Calu3 (cell line): ENCODE measurements around the gene ZAR1L. TPM values are rescaled to one million over a fixed set of nuclear protein-coding genes. Genes with fewer than 3 reads are reported as not detected.

ENCODE experiments used
- BruUV-seq: library from RNA; stranded (reverse); fragments of 400-500 nt; replicated peaks from 2 replicates; lab custom pipeline; 2021; lab: Mats Ljungman, UMichigan
- CTCF ChIA-PET: fragments of 300-600 bp; sonication (Branson Sonifier 250); formaldehyde crosslinking; loops from one replicate; lab custom pipeline; 2022; ENCODE audit warnings: antibody characterized with exemption; lab: Charles Lee
- DNase-seq: peaks from one replicate; pipeline ENCODE4 v3.0.0; 2022
- H3K27ac Mint-ChIP-seq: one replicate; pipeline ENCODE4 v1.8.0; 2022; ENCODE audit warnings: mixed read lengths; ENCODE audit not compliant: unreplicated experiment
- H3K27me3 Mint-ChIP-seq: one replicate; pipeline ENCODE4 v1.8.0; 2022; ENCODE audit warnings: mixed read lengths; ENCODE audit not compliant: unreplicated experiment
- H3K36me3 Mint-ChIP-seq: one replicate; pipeline ENCODE4 v1.8.0; 2022; ENCODE audit warnings: mild to moderate bottlenecking, moderate library complexity, mixed read lengths; ENCODE audit not compliant: insufficient read depth, unreplicated experiment
- H3K4me1 Mint-ChIP-seq: one replicate; pipeline ENCODE4 v1.8.0; 2022; ENCODE audit warnings: mild to moderate bottlenecking, low read depth, mixed read lengths; ENCODE audit not compliant: unreplicated experiment
- H3K4me3 Mint-ChIP-seq: one replicate; pipeline ENCODE4 v1.8.0; 2022; ENCODE audit warnings: mild to moderate bottlenecking, low read depth, moderate library complexity, mixed read lengths; ENCODE audit not compliant: unreplicated experiment
- H3K9me3 Mint-ChIP-seq: one replicate; pipeline ENCODE4 v1.8.0; 2022; ENCODE audit warnings: low read depth, mixed read lengths; ENCODE audit not compliant: unreplicated experiment
- intact Hi-C: fragments of 100-400 bp; cut with micrococcal nuclease; formaldehyde crosslinking; loops from one replicate; pipeline ENCODE4 v1.10.0; 2022; ENCODE audit not compliant: unreplicated experiment
- total RNA-seq: library from RNA; stranded (reverse); gene quantifications from 2 replicates; pipeline ENCODE4 v1.2.3, GENCODE V29; 2022
- TF ChIP-seq, protein P1 (sequence below): fragments of 200-600 bp; IDR thresholded peaks from one replicate; pipeline ENCODE4 v1.8.0; 2022; ENCODE audit warnings: antibody characterized with exemption; ENCODE audit not compliant: unreplicated experiment

ZAR1L gene
- total RNA-seq, 1 experiment from 2014 or later: not detected

DNA sequence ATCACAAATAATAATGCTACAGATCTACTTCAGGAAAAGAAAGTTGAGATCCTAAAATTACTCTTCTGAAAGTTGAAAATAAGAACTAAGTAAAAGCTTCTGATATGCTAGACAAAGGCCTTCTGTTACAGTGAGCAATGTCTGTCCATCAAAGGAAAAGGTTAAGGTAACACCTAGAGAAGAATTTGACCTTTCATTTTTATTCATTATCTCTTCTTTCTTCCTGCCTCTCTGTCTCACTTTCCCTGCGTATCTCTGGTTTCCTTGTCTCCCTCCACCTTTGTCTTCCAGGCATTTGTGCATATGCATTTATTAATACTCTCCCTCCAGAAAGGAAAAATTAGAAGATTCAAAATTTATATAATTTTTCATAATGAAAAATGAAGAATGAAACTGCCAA is 49.0 kb downstream of the ZAR1L start:
- Mint-ChIP-seq H3K4me3 (no peak overlapping the region), H3K27ac (no peak overlapping the region), H3K9me3 (no peaks in the 10 kb centered on the region), H3K4me1 (no peaks in the 10 kb centered on the region), H3K36me3 (no peaks in the 10 kb centered on the region), H3K27me3 (no peaks in the 10 kb centered on the region)
- TF ChIP-seq, protein P1, sequence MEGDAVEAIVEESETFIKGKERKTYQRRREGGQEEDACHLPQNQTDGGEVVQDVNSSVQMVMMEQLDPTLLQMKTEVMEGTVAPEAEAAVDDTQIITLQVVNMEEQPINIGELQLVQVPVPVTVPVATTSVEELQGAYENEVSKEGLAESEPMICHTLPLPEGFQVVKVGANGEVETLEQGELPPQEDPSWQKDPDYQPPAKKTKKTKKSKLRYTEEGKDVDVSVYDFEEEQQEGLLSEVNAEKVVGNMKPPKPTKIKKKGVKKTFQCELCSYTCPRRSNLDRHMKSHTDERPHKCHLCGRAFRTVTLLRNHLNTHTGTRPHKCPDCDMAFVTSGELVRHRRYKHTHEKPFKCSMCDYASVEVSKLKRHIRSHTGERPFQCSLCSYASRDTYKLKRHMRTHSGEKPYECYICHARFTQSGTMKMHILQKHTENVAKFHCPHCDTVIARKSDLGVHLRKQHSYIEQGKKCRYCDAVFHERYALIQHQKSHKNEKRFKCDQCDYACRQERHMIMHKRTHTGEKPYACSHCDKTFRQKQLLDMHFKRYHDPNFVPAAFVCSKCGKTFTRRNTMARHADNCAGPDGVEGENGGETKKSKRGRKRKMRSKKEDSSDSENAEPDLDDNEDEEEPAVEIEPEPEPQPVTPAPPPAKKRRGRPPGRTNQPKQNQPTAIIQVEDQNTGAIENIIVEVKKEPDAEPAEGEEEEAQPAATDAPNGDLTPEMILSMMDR: no peak
- intact Hi-C loops: loop anchor here (2.0 kb wide), 1 partner anchor 45 kb away; no protein-coding TSS in a partner anchor
- BruUV-seq: no TSS peak
- no peak for DNase-seq
- CTCF ChIA-PET: no interaction called here

DNA sequence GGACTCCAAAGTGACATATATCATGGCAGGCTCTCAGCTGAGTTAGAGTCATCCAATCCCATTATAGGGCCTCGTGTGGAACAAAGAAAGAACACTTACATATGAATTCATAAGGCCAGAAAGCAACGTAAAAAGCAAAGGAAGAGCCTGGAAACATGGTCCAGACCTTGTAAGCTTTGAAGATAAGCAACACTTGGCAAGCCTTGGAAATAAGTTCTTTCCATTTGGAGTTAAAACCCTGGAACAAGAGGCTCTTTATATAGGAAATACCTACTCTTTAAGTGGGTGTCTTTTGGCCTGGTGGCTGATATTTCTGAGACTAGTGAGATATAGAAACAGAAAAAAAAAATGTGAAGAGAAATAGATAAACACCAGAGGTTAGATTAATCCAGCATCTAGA is 49.4 kb downstream of the ZAR1L start:
- intact Hi-C loops: loop anchor here (2.0 kb wide), 1 partner anchor 45 kb away; no protein-coding TSS in a partner anchor
- CTCF ChIA-PET: no interaction called here
- Mint-ChIP-seq H3K4me3 (no peak overlapping the region), H3K4me1 (no peaks in the 10 kb centered on the region), H3K9me3 (no peaks in the 10 kb centered on the region), H3K27ac (no peak overlapping the region), H3K27me3 (no peaks in the 10 kb centered on the region), H3K36me3 (no peaks in the 10 kb centered on the region)
- TF ChIP-seq, protein P1: no peak
- no peak for DNase-seq
- BruUV-seq: no TSS peak

DNA sequence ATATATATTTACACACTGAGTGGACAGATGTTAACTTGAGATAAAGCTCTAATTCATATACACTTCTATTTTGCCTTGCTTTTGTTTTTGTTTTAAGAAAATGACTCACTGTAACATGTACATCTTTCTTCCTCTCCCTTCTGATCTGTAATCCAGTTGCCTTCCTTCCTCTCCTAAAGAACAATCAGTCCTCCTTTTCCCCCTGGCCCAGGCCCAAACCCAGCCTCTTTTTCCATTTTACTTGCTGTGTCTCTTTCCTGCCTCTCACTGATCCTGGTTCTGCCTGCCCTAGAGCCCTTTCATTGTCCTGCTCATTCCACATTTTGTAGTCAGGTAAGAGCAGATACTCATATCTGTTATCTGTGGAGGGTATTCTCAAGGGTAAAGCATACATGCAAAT is 50.8 kb downstream of the ZAR1L start:
- intact Hi-C loops: no loop called here
- CTCF ChIA-PET: no interaction called here
- H3K4me3 Mint-ChIP-seq: no peak overlapping the region
- no peaks in the 10 kb centered on the region for H3K36me3 Mint-ChIP-seq
- H3K27me3 Mint-ChIP-seq: no peaks in the 10 kb centered on the region
- H3K9me3 Mint-ChIP-seq: no peaks in the 10 kb centered on the region
- no TSS peak for BruUV-seq
- DNase-seq: no peak
- TF ChIP-seq, protein P1: no peak
- H3K4me1 Mint-ChIP-seq: no peaks in the 10 kb centered on the region
- H3K27ac Mint-ChIP-seq: no peak overlapping the region

DNA sequence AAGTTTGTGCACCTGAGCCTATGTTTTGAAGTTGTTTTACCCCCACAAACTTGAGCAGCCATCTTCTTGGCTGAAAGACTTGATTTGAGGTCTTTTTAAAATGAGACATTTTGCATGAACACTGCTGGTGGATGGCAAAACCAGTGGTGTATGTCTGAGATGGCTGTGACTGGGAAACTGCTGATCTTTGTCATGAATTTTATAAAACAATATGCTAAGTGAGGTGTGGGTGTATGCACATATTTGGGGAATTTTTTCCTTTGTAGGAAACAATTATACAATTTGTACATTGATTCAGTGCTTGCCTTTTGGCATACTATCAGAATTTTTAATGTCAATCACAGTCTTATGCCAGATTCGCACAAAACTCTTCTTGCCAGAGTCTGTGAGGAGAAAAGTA is 52.5 kb downstream of the ZAR1L start:
- Mint-ChIP-seq H3K4me3 (no peak overlapping the region), H3K4me1 (no peaks in the 10 kb centered on the region), H3K36me3 (no peaks in the 10 kb centered on the region), H3K27me3 (no peaks in the 10 kb centered on the region), H3K27ac (no peak overlapping the region), H3K9me3 (no peaks in the 10 kb centered on the region)
- no TSS peak for BruUV-seq
- intact Hi-C loops: no loop called here
- CTCF ChIA-PET: no interaction called here
- DNase-seq: no peak
- TF ChIP-seq, protein P1: no peak
